GM18861 (cell line): Measurements from ENCODE around the gene CCT2.
A peak's percentile ranks its signal among the peaks of the same experiment; 100 is the strongest.

Experiments
- ATAC-seq: cut with Tn5 transposase; IDR thresholded peaks from one replicate; pipeline ENCODE4 v1.9.1; 2021; ENCODE audit not compliant: unreplicated experiment

CCT2 gene

GRCh38 chr12:69639400-69640016 is 54.2 kb downstream of the CCT2 start:
- peak; percentile 86 for ATAC-seq

- ATAC-seq = no peak
Observed at GRCh38 chr12:69641546-69641945, 56.3 kb downstream of the CCT2 start.

GRCh38 chr12:69642531-69642930 is 57.3 kb downstream of the CCT2 start:
- no peak for ATAC-seq

GRCh38 chr12:69644511-69644910 is 59.3 kb downstream of the CCT2 start:
- ATAC-seq = no peak

GRCh38 chr12:69645031-69645430 is 59.8 kb downstream of the CCT2 start:
- no peak for ATAC-seq

- no peak for ATAC-seq
Observed at GRCh38 chr12:69647178-69647577, 61.9 kb downstream of the CCT2 start.

- ATAC-seq = no peak
Observed at GRCh38 chr12:69648476-69648875, 63.2 kb downstream of the CCT2 start.

GRCh38 chr12:69649529-69649928 is 64.3 kb downstream of the CCT2 start:
- ATAC-seq = no peak
